ENCODE data around the gene RFX2. TPM values are rescaled to one million over a fixed set of nuclear protein-coding genes. Genes with fewer than 3 reads are reported as not detected.

The RFX2 gene
- total RNA-seq, 2 experiments from 2014 or later, result 6.5 to 7.9 TPM

GRCh38 chr19:5996623-5997320, 113.5 kb downstream of the RFX2 start:
- Mint-ChIP-seq H3K9me3 (peaks cover 10% of the 10 kb centered on the region), H3K36me3 (peaks cover 10% of the 10 kb centered on the region), H3K4me3 (no peak overlapping the region), H3K27me3 (no peaks in the 10 kb centered on the region), H3K27ac (no peak overlapping the region), H3K4me1 (ENCODE audit: low read depth) (no peaks in the 10 kb centered on the region)
- CTCF ChIA-PET, result no interaction called here
- DNase-seq, result no peak
- intact Hi-C loops (cut with micrococcal nuclease), result no loop called here
- POLR2A ChIA-PET, result no interaction called here

- no peak for DNase-seq
- H3K36me3 Mint-ChIP-seq, result peaks cover 10% of the 10 kb centered on the region
- H3K4me1 Mint-ChIP-seq (ENCODE audit: low read depth), result no peaks in the 10 kb centered on the region
- CTCF ChIA-PET, result no interaction called here
- H3K4me3 Mint-ChIP-seq, result no peak overlapping the region
- POLR2A ChIA-PET, result no interaction called here
- intact Hi-C loops (cut with micrococcal nuclease), result no loop called here
- H3K27ac Mint-ChIP-seq, result no peak overlapping the region
- H3K27me3 Mint-ChIP-seq, result no peaks in the 10 kb centered on the region
- peaks cover 10% of the 10 kb centered on the region for H3K9me3 Mint-ChIP-seq
These were observed 114.2 kb downstream of the RFX2 start for GRCh38 chr19:5996102-5996501.

DNA sequence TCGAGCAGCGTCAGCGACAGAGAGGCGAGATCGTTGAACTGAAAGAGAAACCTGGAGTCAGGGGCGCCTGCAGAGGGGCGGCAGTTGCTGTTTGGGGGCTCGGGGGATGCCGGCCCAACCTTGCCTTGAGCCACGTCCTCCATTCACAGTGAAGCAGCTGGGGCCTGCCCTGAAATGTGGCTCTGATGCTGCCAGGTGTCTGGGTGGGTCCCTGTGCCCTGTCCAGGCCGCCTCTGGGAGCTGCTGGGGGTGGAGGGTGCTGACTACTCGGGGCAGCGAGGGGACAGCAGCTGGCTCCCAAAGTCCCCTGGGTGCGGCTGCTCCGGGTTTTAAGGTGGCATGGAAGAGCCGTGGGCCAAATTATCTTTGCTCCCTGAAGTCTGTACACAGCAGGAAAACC, 114.7 kb downstream of the RFX2 start:
- H3K27ac Mint-ChIP-seq, result no peak overlapping the region

DNA sequence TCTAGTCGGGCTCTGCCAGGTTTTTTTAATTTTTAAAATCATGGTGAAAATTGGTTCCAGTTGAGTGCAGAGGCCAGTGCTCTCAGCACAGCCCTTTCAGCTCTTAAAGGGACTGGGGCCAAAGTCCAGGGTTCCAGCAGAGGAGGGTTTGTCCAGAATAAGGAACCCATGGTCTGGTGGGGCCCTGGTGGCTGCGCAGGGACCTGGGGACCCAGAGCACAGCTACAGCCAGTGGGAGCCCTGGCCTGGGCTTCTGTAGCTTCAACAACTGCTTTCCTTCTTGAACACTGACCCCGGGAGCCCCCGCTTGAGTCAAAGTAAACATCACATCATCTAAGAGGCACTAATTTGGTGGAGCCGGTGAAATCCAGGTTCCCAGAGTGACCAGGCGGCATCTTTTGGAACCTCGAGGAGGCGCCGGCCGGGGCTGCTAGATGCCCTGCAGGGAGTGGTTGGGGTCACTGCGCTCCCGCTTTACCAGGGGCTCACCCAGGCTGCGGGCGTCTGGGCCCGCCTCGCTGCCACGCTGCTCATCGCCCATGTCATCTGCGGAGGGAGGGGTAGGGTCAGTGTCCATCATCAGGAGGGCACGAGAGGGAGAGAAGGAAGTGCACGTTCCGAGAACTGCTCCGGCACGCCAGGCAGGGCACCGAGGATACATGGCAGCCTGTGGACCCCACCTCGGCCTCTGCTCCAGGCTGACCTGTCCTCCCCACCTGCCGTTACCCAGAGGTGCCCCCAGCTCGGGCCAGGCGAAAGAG, 115.7 kb downstream of the RFX2 start:
- CTCF ChIA-PET, result interaction anchor here (1.1 to 1.6 kb wide), 3 partner anchors 11 to 28 kb away, joined by 3 to 5 read pairs (median 4); no protein-coding TSS in a partner anchor
- Mint-ChIP-seq H3K9me3 (peaks cover 2% of the 10 kb centered on the region), H3K27ac (no peak overlapping the region), H3K4me3 (no peak overlapping the region), H3K36me3 (peaks cover 2% of the 10 kb centered on the region), H3K4me1 (ENCODE audit: low read depth) (no peaks in the 10 kb centered on the region), H3K27me3 (no peaks in the 10 kb centered on the region)
- intact Hi-C loops (cut with micrococcal nuclease), result no loop called here
- DNase-seq, result no peak
- POLR2A ChIA-PET, result no interaction called here

More for the DNA sequence above, 114.7 kb downstream of the RFX2 start:
- CTCF ChIA-PET, result no interaction called here
- Mint-ChIP-seq H3K4me3 (no peak overlapping the region), H3K36me3 (peaks cover 10% of the 10 kb centered on the region), H3K4me1 (ENCODE audit: low read depth) (no peaks in the 10 kb centered on the region), H3K27me3 (no peaks in the 10 kb centered on the region), H3K9me3 (peaks cover 6% of the 10 kb centered on the region)
- POLR2A ChIA-PET, result no interaction called here
- intact Hi-C loops (cut with micrococcal nuclease), result no loop called here
- no peak for DNase-seq

- POLR2A ChIA-PET, result no interaction called here
- Mint-ChIP-seq H3K4me3 (no peak overlapping the region), H3K9me3 (no peaks in the 10 kb centered on the region), H3K27me3 (no peaks in the 10 kb centered on the region), H3K27ac (no peak overlapping the region), H3K4me1 (ENCODE audit: low read depth) (no peaks in the 10 kb centered on the region), H3K36me3 (no peaks in the 10 kb centered on the region)
- CTCF ChIA-PET, result interaction anchor here (1.0 to 1.6 kb wide), 4 partner anchors 10 to 28 kb away, joined by 3 to 5 read pairs (median 4); no protein-coding TSS in a partner anchor
- intact Hi-C loops (cut with micrococcal nuclease), result no loop called here
- no peak for DNase-seq
These were observed 116.5 kb downstream of the RFX2 start for GRCh38 chr19:5993648-5994358.

- CTCF ChIA-PET, result interaction anchor here (0.8 to 1.6 kb wide), 3 partner anchors 10 to 29 kb away, joined by 3 to 4 read pairs (median 3); no protein-coding TSS in a partner anchor
- DNase-seq, result no peak
- intact Hi-C loops (cut with micrococcal nuclease), result no loop called here
- H3K27me3 Mint-ChIP-seq, result no peaks in the 10 kb centered on the region
- H3K27ac Mint-ChIP-seq, result no peak overlapping the region
- H3K36me3 Mint-ChIP-seq, result no peaks in the 10 kb centered on the region
- H3K9me3 Mint-ChIP-seq, result no peaks in the 10 kb centered on the region
- H3K4me3 Mint-ChIP-seq, result no peak overlapping the region
- H3K4me1 Mint-ChIP-seq (ENCODE audit: low read depth), result no peaks in the 10 kb centered on the region
- POLR2A ChIA-PET, result no interaction called here
These were observed 117.1 kb downstream of the RFX2 start for GRCh38 chr19:5993201-5993600.

GRCh38 chr19:5992756-5993155, 117.5 kb downstream of the RFX2 start:
- Mint-ChIP-seq H3K9me3 (no peaks in the 10 kb centered on the region), H3K4me3 (no peak overlapping the region), H3K36me3 (no peaks in the 10 kb centered on the region), H3K27me3 (no peaks in the 10 kb centered on the region), H3K4me1 (ENCODE audit: low read depth) (peaks cover 1% of the 10 kb centered on the region), H3K27ac (no peak overlapping the region)
- ChIA-PET POLR2A (no interaction called here), CTCF (interaction anchor here (0.8 to 1.0 kb wide), 2 partner anchors 14 to 29 kb away, joined by 3 read pairs; no protein-coding TSS in a partner anchor)
- no peak for DNase-seq
- intact Hi-C loops (cut with micrococcal nuclease), result no loop called here

DNA sequence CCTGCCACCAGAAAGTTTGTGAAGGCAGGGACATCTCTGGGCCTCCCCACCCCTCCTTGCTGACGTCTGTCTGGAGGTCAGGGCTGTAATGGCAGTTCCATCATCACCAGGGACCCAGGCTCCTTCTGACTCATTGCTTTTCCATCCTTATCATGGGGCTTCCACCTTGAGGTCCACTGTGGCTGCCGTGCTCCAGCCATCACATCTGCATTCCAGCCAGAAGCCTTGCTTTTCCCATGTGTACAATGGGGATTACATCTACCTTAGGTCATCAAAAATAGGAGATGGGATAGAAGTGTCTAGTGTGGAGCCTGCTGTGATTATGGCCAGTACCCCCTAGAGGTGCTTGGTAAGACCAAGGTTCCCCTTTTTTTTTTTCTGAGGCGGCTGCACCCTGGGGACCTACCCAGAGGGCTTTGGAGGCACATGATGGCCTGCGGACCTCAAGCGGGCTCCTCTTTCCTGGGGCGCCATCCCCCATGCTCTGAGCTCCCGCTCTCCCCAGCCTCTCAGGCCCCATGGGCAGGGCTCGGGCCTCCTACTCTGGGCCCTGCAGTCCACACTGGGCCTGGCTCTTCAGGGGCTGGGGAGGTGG, 119.0 kb downstream of the RFX2 start:
- H3K9me3 Mint-ChIP-seq, result no peaks in the 10 kb centered on the region
- CTCF ChIA-PET, result interaction anchor here (0.7 kb wide), 1 partner anchor 32 kb away, joined by 3 read pairs; no protein-coding TSS in a partner anchor
- DNase-seq, result no peak
- no peaks in the 10 kb centered on the region for H3K27me3 Mint-ChIP-seq
- intact Hi-C loops (cut with micrococcal nuclease), result no loop called here
- H3K36me3 Mint-ChIP-seq, result no peaks in the 10 kb centered on the region
- peaks cover 9% of the 10 kb centered on the region for H3K4me1 Mint-ChIP-seq (ENCODE audit: low read depth)
- no peak overlapping the region for H3K4me3 Mint-ChIP-seq
- POLR2A ChIA-PET, result no interaction called here
- H3K27ac Mint-ChIP-seq, result no peak overlapping the region

- Mint-ChIP-seq H3K9me3 (no peaks in the 10 kb centered on the region), H3K27me3 (no peaks in the 10 kb centered on the region), H3K4me1 (ENCODE audit: low read depth) (peaks cover 11% of the 10 kb centered on the region), H3K4me3 (no peak overlapping the region), H3K36me3 (no peaks in the 10 kb centered on the region), H3K27ac (no peak overlapping the region)
- CTCF ChIA-PET, result interaction anchor here (2.2 to 4.6 kb wide), 3 partner anchors 11 to 32 kb away, joined by 15 to 58 read pairs (median 31); partner anchors contain the start of gene RANBP3
- intact Hi-C loops (cut with micrococcal nuclease), result no loop called here
- POLR2A ChIA-PET, result interaction anchor here (0.9 kb wide), 1 partner anchor 272 kb away, joined by 3 read pairs; no protein-coding TSS in a partner anchor
- DNase-seq, result no peak
These were observed 120.0 kb downstream of the RFX2 start for GRCh38 chr19:5990289-5990797.

- ChIA-PET CTCF (interaction anchor here (0.6 to 6.5 kb wide), 5 partner anchors 10 to 229 kb away, joined by 3 to 58 read pairs (median 31); partner anchors contain the start of genes NRTN and RANBP3), POLR2A (interaction anchor here (0.9 kb wide), 1 partner anchor 271 kb away, joined by 3 read pairs; no protein-coding TSS in a partner anchor)
- Mint-ChIP-seq H3K4me1 (ENCODE audit: low read depth) (peaks cover 14% of the 10 kb centered on the region), H3K4me3 (no peak overlapping the region), H3K27me3 (no peaks in the 10 kb centered on the region), H3K27ac (no peak overlapping the region), H3K9me3 (no peaks in the 10 kb centered on the region), H3K36me3 (no peaks in the 10 kb centered on the region)
- intact Hi-C loops (cut with micrococcal nuclease), result no loop called here
- no peak for DNase-seq
These were observed 120.8 kb downstream of the RFX2 start for GRCh38 chr19:5989388-5990074.
